ENCODE measurements around the gene AHCYL2.

GRCh38 chr7:129427526-129428045 lies 202.8 kb downstream of the AHCYL2 start:
- no peak for TF ChIP-seq CTCF (IDR thresholded peaks at IDR 0.05)
- no peak for TF ChIP-seq POLR2A (IDR thresholded peaks at IDR 0.05)

Data from adrenal gland (tissue), 5 donors.